ENCODE results near the gene PLD5.

DNA sequence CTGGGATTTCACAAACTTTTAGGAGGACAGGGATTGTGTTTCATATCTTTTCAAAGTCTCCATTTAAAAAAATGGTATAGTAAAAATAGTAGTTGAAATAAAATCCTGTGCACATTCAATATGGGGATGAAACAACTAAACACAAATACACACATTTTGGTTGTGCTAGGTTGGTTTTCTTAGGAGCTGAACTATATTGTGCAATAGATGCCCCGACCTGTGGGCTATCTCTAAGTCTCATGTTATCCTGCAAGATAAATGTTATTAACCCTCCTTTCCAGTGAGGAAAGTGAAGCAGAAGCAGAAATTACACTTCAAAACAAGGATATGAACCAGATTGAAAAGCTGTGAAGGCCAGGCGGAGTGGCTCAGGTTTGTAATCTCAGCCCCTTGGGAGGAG lies 1.3 kb upstream of the PLD5 start:
- TF ChIP-seq, protein P1, sequence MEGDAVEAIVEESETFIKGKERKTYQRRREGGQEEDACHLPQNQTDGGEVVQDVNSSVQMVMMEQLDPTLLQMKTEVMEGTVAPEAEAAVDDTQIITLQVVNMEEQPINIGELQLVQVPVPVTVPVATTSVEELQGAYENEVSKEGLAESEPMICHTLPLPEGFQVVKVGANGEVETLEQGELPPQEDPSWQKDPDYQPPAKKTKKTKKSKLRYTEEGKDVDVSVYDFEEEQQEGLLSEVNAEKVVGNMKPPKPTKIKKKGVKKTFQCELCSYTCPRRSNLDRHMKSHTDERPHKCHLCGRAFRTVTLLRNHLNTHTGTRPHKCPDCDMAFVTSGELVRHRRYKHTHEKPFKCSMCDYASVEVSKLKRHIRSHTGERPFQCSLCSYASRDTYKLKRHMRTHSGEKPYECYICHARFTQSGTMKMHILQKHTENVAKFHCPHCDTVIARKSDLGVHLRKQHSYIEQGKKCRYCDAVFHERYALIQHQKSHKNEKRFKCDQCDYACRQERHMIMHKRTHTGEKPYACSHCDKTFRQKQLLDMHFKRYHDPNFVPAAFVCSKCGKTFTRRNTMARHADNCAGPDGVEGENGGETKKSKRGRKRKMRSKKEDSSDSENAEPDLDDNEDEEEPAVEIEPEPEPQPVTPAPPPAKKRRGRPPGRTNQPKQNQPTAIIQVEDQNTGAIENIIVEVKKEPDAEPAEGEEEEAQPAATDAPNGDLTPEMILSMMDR (IDR thresholded peaks at IDR 0.05): no peak
- no peak for TF ChIP-seq POLR2A (IDR thresholded peaks at IDR 0.05)

Measured in body of pancreas (tissue), 4 donors.